HCT116 (cell line): ENCODE data around the gene RNF8. TPM values are rescaled to one million over a fixed set of nuclear protein-coding genes. Genes with fewer than 3 reads are reported as not detected.

Source experiments
- ATAC-seq: fragments of 200-7000 bp; cut with Tn5 transposase; 2 replicates; pipeline ENCODE4 v1.9.1; 2020; ENCODE audit warnings: mild to moderate bottlenecking, moderate library complexity
- BruUV-seq: library from RNA; stranded (reverse); fragments of 400-500 nt; replicated peaks from 2 replicates; lab custom pipeline; 2021; lab: Mats Ljungman, UMichigan
- CTCF ChIA-PET: fragments of 300-600 bp; sonication (Branson Sonifier 250); formaldehyde crosslinking; loops from one replicate; lab custom pipeline; 2021; ENCODE audit warnings: antibody characterized with exemption; lab: Charles Lee
- POLR2A ChIA-PET: fragments of 300-600, 350-600 bp; sonication (Branson Sonifier 250); formaldehyde crosslinking; loops from one replicate; lab custom pipeline; 2021; ENCODE audit warnings: antibody characterized with exemption; lab: Charles Lee
- RAD21 ChIA-PET, 2 experiments: fragments of 300-600 bp; sonication (Branson Sonifier 250); formaldehyde crosslinking; loops; one replicate each; lab custom pipeline; 2023; ENCODE audit warnings: low total read pairs in 2 of 2; ENCODE audit not compliant: uncharacterized antibody in 2 of 2, unreplicated experiment in 2 of 2, low non-redundant PET in 1 of 2; lab: Charles Lee
- DNase-seq: peaks from one replicate; pipeline ENCODE4 v3.0.0-alpha.2; 2010; ENCODE audit warnings: low read depth, low spot score
- H2AFZ ChIP-seq: fragments of 200-600 bp; shearing (Covaris generic), sonication (generic); 2 replicates; pipeline ENCODE4 v1.6.1; 2017; ENCODE audit warnings: low read depth, mixed run types, mixed read lengths, antibody characterized with exemption, low read length; ENCODE audit not compliant: poor library complexity, severe bottlenecking
- H3K27ac ChIP-seq: 2 replicates; pipeline ENCODE4 v1.5.1; 2012; ENCODE audit warnings: low read depth, low read length
- H3K27me3 ChIP-seq: fragments of 200-600 bp; sonication (generic); 2 replicates; pipeline ENCODE4 v1.6.1; 2016; ENCODE audit warnings: mixed run types, low read length, mixed read lengths; ENCODE audit not compliant: insufficient read depth
- H3K36me3 ChIP-seq, 2 experiments: fragments of 200-500 bp in 1 of 2; fragments of 200-600 bp in 1 of 2; sonication (Bioruptor generic) in 1 of 2; sonication (generic) in 1 of 2; 2 replicates each; pipeline versions ENCODE4 v1.5.1 to v1.6.1; 2014 to 2016; ENCODE audit warnings: low read length in 2 of 2, inconsistent platforms in 1 of 2, mixed read lengths in 1 of 2, mixed run types in 1 of 2; ENCODE audit not compliant: insufficient read depth in 2 of 2, control insufficient read depth in 1 of 2
- H3K4me1 ChIP-seq, 2 experiments: fragments of 200-600 bp in 1 of 2; sonication (generic) in 1 of 2; 2 replicates each; pipeline versions ENCODE4 v1.5.1 to v1.6.1; 2012 to 2017; ENCODE audit warnings: low read length in 2 of 2, inconsistent platforms in 1 of 2, mild to moderate bottlenecking in 1 of 2, mixed read lengths in 1 of 2, mixed run types in 1 of 2, moderate library complexity in 1 of 2; ENCODE audit not compliant: insufficient read depth in 2 of 2, control insufficient read depth in 1 of 2
- H3K4me2 ChIP-seq: fragments of 200-600 bp; sonication (generic); 2 replicates; pipeline ENCODE4 v1.6.1; 2017; ENCODE audit warnings: mixed run types, low read length, mixed read lengths
- H3K4me3 ChIP-seq, 2 experiments: fragments of 200-600 bp in 1 of 2; sonication (generic) in 1 of 2; replicated peaks in 1 of 2; 2 replicates each; pipeline ENCODE4 v1.5.1; 2011 to 2016; ENCODE audit warnings: low read length in 2 of 2, control low read depth in 1 of 2, low read depth in 1 of 2, mild to moderate bottlenecking in 1 of 2, mixed read lengths in 1 of 2, mixed run types in 1 of 2
- H3K79me2 ChIP-seq: fragments of 200-600 bp; sonication (generic); 2 replicates; pipeline ENCODE4 v1.6.1; 2017; ENCODE audit warnings: mild to moderate bottlenecking, mixed run types, low read length, moderate library complexity, mixed read lengths; ENCODE audit not compliant: insufficient read depth
- H3K9ac ChIP-seq: fragments of 200-600 bp; sonication (generic); 2 replicates; pipeline ENCODE4 v1.6.1; 2016; ENCODE audit warnings: low read length, mixed read lengths
- H3K9me2 ChIP-seq: fragments of 200-600 bp; sonication (generic), shearing (Covaris generic); 2 replicates; pipeline ENCODE4 v1.6.1; 2017; ENCODE audit warnings: mixed run types, mild to moderate bottlenecking, moderate library complexity; ENCODE audit not compliant: insufficient read depth
- H3K9me3 ChIP-seq, 2 experiments: fragments of 200-500 bp in 1 of 2; fragments of 200-600 bp in 1 of 2; sonication (Bioruptor generic) in 1 of 2; sonication (generic) in 1 of 2; 2 replicates each; pipeline ENCODE4 v1.6.1; 2014 to 2017; ENCODE audit warnings: low read length in 2 of 2, mixed read lengths in 2 of 2, inconsistent platforms in 1 of 2, low read depth in 1 of 2, mild to moderate bottlenecking in 1 of 2, mixed run types in 1 of 2, moderate library complexity in 1 of 2; ENCODE audit not compliant: control insufficient read depth in 1 of 2, insufficient read depth in 1 of 2
- H4K20me1 ChIP-seq: fragments of 200-600 bp; sonication (generic), shearing (Covaris generic); 2 replicates; pipeline ENCODE4 v1.6.1; 2017; ENCODE audit warnings: mixed run types, mild to moderate bottlenecking, moderate library complexity; ENCODE audit not compliant: insufficient read depth
- CBX3 ChIP-seq: IDR thresholded peaks from 2 replicates; pipeline ENCODE4 v1.6.1; 2012; ENCODE audit warnings: low read depth
- CEBPB ChIP-seq: IDR thresholded peaks from 2 replicates; pipeline ENCODE4 v1.6.1; 2012; ENCODE audit warnings: low read depth
- CTCF ChIP-seq, 3 experiments: fragments of 200-600 bp in 1 of 3; sonication (generic) in 1 of 3; IDR thresholded peaks in 2 of 3; conservative IDR thresholded peaks in 1 of 3; 2 replicates each; pipeline ENCODE4 v1.5.1; 2012 to 2017; ENCODE audit warnings: low read depth in 2 of 3, low read length in 2 of 3, antibody characterized with exemption in 1 of 3, borderline replicate concordance in 1 of 3, control low read depth in 1 of 3, mild to moderate bottlenecking in 1 of 3, mixed read lengths in 1 of 3, mixed run types in 1 of 3, moderate library complexity in 1 of 3; ENCODE audit not compliant: insufficient read depth in 1 of 3
- EGR1 ChIP-seq: IDR thresholded peaks from 2 replicates; pipeline ENCODE4 v1.6.1; 2012; ENCODE audit warnings: low read depth
- EZH2 ChIP-seq: fragments of 200-600 bp; sonication (generic); IDR thresholded peaks from 2 replicates; pipeline ENCODE4 v1.6.1; 2017; ENCODE audit warnings: antibody characterized with exemption, mixed run types
- EZH2phosphoT487 ChIP-seq: fragments of 200-600 bp; IDR thresholded peaks from 2 replicates; pipeline ENCODE4 v1.6.1; 2018; ENCODE audit warnings: antibody characterized with exemption, borderline replicate concordance
- JUND ChIP-seq: IDR thresholded peaks from 2 replicates; pipeline ENCODE4 v1.6.1; 2012
- MAX ChIP-seq: IDR thresholded peaks from 2 replicates; pipeline ENCODE4 v1.6.1; 2012
- POLR2AphosphoS5 ChIP-seq: IDR thresholded peaks from 2 replicates; pipeline ENCODE4 v1.6.1; 2011; ENCODE audit warnings: mild to moderate bottlenecking, low read depth, low read length, moderate library complexity
- REST ChIP-seq: IDR thresholded peaks from 2 replicates; pipeline ENCODE4 v1.6.1; 2012; ENCODE audit warnings: low read depth
- SRF ChIP-seq: IDR thresholded peaks from 2 replicates; pipeline ENCODE4 v1.6.1; 2012; ENCODE audit warnings: low read depth
- ZFX ChIP-seq: fragments of 450-650 bp; IDR thresholded peaks from 2 replicates; pipeline ENCODE4 v1.6.1; 2017
- ZNF274 ChIP-seq: fragments of 200-500 bp; sonication (Bioruptor generic); IDR thresholded peaks from 2 replicates; pipeline ENCODE4 v1.6.1; 2014; ENCODE audit warnings: mild to moderate bottlenecking, low read depth, low read length, inconsistent platforms
- intact Hi-C: fragments of 100-400 bp; cut with micrococcal nuclease; formaldehyde crosslinking; loops from 2 replicates; pipeline ENCODE4 v1.10.0; 2022
- total RNA-seq: library from RNA; stranded (reverse); gene quantifications from one replicate; pipeline ENCODE4 v1.2.1, GENCODE V29; 2021; ENCODE audit not compliant: unreplicated experiment

The RNF8 gene
- total RNA-seq, 1 experiment from 2014 or later: 28.0 TPM

- H3K36me3 ChIP-seq: peaks cover 7 to 17% of the 10 kb centered on the region in 2 experiments; a peak in 3 of 4 replicates
- RAD21 ChIA-PET: no interaction called here
- intact Hi-C loops: no loop called here
Observed at GRCh38 chr6:37375376-37375775, 21.6 kb downstream of the RNF8 start.

More at GRCh38 chr6:37375376-37375775, 21.6 kb downstream of the RNF8 start:
- Histone ChIP-seq H3K4me1 (no peaks in the 10 kb centered on the region), H4K20me1 (no peaks in the 10 kb centered on the region), H3K27me3 (no peaks in the 10 kb centered on the region), H3K79me2 (no peaks in the 10 kb centered on the region; the same call in 1 of the 2 replicates), H3K9me2 (no peaks in the 10 kb centered on the region), H3K9me3 (no peaks in the 10 kb centered on the region), H3K27ac (no peak overlapping the region), H3K4me3 (no peak overlapping the region), H2AFZ (no peak overlapping the region)
- ChIA-PET POLR2A (no interaction called here), CTCF (no interaction called here)
- ATAC-seq (no peak), DNase-seq (no peak)
- BruUV-seq: no TSS peak
- TF ChIP-seq MAX: no peak
- no peak for TF ChIP-seq EGR1
- no peak for TF ChIP-seq EZH2phosphoT487
- TF ChIP-seq POLR2AphosphoS5: no peak
- TF ChIP-seq JUND: no peak
- no peak for TF ChIP-seq SRF
- TF ChIP-seq CBX3: no peak
- no peak for TF ChIP-seq ZFX
- no peak for TF ChIP-seq ZNF274
- no peak for TF ChIP-seq REST
- TF ChIP-seq EZH2: no peak
- no peak for TF ChIP-seq CTCF (IDR thresholded peaks at IDR 0.05 in 2 of 3, conservative IDR thresholded peaks at IDR 0.05 in 1 of 3; ENCODE audit: borderline replicate concordance in 1 of 3, insufficient read depth in 1 of 3, low read depth in 2 of 3, low read length in 2 of 3)
- no peak for TF ChIP-seq CEBPB
- TF ChIP-seq, all 23 proteins: peak for 0
- H3K9ac ChIP-seq: no peak overlapping the region
- no peak overlapping the region for H3K4me2 ChIP-seq
